ENCODE results near the gene PCGF3.
"Not testable (repeated sequence)": the region's sequence is repeated elsewhere in the genome, so short reads cannot be mapped to it uniquely, and the experiment has no call there.

PCGF3 gene

GRCh38 chr4:797066-797465 is 91.4 kb downstream of the PCGF3 start:
- no peak for DNase-seq (ENCODE audit: low spot score)

- no peak for DNase-seq (ENCODE audit: low spot score)
Observed at GRCh38 chr4:801436-802124, 95.9 kb downstream of the PCGF3 start.

GRCh38 chr4:803884-804283 is 98.3 kb downstream of the PCGF3 start:
- no peak for DNase-seq (ENCODE audit: low spot score)

GRCh38 chr4:804804-805203 is 99.2 kb downstream of the PCGF3 start:
- DNase-seq (ENCODE audit: low spot score), result no peak

GRCh38 chr4:806979-807378 is 101.3 kb downstream of the PCGF3 start:
- not testable (repeated sequence) for DNase-seq (ENCODE audit: low spot score)

- DNase-seq (ENCODE audit: low spot score), result no peak
Observed at GRCh38 chr4:807792-808191, 102.2 kb downstream of the PCGF3 start.

- DNase-seq (ENCODE audit: low spot score), result no peak
Observed at GRCh38 chr4:808860-809570, 103.4 kb downstream of the PCGF3 start.

GRCh38 chr4:813900-814299 is 108.3 kb downstream of the PCGF3 start:
- DNase-seq (ENCODE audit: low spot score), result no peak

GRCh38 chr4:814312-814850 is 108.7 kb downstream of the PCGF3 start:
- DNase-seq (ENCODE audit: low spot score), result no peak

GRCh38 chr4:815464-816146 is 110.0 kb downstream of the PCGF3 start:
- DNase-seq (ENCODE audit: low spot score), result no peak

- no peak for DNase-seq (ENCODE audit: low spot score)
Observed at GRCh38 chr4:818106-818921, 112.7 kb downstream of the PCGF3 start.

- DNase-seq (ENCODE audit: low spot score), result no peak
Observed at GRCh38 chr4:819401-820229, 114.0 kb downstream of the PCGF3 start.

All from AG08395 (cell line).